Right renal cortex interstitium (tissue), 3 donors: Measurements from ENCODE around the gene COL6A2. TPM values are rescaled to one million over a fixed set of nuclear protein-coding genes. Genes with fewer than 3 reads are reported as not detected.

Experiments
- DNase-seq, 3 donors: peaks; one replicate each; pipeline ENCODE4 v3.0.0-alpha.2; 2013; ENCODE audit warnings: low read depth in 3 of 3, low spot score in 2 of 3
- polyA plus RNA-seq, 3 donors: library from polyadenylated mRNA; unstranded; fragments of 120-200 nt; gene quantifications; one replicate each; pipeline ENCODE4 v1.2.1, GENCODE V29; 2013; ENCODE audit not compliant: insufficient read length in 3 of 3

Gene COL6A2
- polyA plus RNA-seq, 3 donors = 160 to 172 (median 170) TPM

- DNase-seq = no peak
Measured at GRCh38 chr21:46111857-46112724, 14.2 kb downstream of the COL6A2 start.

GRCh38 chr21:46112725-46113215 lies 14.9 kb downstream of the COL6A2 start:
- DNase-seq = no peak

- DNase-seq = no peak
Measured at GRCh38 chr21:46113497-46114176, 15.7 kb downstream of the COL6A2 start.

- DNase-seq = no peak
Measured at GRCh38 chr21:46114963-46115362, 17.1 kb downstream of the COL6A2 start.

GRCh38 chr21:46115441-46116188 lies 17.7 kb downstream of the COL6A2 start:
- no peak for DNase-seq

DNA sequence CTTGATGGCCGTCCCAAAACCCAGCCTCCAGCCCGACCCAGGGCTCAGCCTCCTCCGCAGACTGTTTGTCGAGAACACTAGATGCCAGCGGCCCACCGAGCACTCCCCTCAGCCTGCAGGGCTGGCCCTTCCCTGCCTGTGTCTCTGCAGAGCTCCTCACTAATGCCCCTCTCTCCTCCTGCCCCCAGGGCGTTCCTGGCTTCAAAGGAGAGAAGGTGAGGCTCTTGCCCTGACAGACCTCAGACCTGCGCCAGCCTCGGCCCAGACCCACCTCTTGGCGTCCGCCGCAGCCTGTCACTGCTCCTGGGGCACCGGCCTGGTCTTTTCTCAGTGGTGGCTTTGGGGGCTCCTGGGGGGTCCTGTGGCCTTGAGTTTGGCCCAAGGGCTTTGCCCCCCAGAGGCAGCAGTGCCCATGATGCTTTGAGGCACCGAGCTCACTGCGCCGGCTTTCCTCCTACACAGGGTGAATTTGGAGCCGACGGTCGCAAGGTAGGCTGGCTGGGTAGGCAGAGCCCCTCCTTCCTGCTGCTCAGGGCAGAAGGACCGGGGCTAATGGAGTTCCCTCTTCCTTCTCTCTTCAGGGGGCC lies 18.4 kb downstream of the COL6A2 start:
- no peak for DNase-seq

DNA sequence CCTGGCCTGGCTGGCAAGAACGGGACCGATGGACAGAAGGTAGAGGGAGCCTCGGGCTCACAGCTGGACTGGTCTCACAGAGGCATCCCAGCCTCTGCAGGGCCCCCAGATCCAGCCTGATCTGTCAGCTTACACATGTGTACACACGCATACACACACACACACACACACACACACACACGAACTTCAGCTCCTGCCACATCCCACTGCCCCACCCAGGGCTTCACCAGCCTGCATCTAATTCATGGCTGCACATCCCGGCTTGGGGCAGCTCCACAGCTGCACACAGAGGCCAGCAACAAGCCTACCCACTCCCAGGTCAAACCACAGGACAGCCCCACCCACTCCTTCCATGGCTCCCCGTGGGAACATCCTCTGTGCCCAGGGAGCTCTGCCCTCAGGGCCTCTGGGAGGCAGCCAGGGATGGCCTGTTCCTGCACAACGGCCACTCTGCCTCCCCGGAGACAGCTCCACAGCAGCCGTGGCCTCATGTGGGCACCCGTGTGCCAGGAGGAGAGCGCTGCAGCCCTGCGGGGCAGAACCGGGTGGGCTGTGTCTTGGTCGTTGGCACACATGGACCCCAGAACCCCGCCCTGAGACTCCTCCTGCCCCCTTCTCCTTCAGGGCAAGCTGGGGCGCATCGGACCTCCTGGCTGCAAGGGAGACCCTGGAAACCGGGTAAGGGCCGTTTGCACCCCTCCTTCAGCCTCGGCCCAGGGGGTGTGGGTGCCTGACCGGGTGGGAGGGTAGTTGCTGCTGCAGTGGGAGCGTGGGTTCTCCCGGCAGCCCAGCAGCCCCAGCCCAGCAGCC lies 19.1 kb downstream of the COL6A2 start:
- no peak for DNase-seq

GRCh38 chr21:46117586-46118315 lies 19.8 kb downstream of the COL6A2 start:
- DNase-seq = no peak

- no peak for DNase-seq
Measured at GRCh38 chr21:46118316-46119143, 20.6 kb downstream of the COL6A2 start.

DNA sequence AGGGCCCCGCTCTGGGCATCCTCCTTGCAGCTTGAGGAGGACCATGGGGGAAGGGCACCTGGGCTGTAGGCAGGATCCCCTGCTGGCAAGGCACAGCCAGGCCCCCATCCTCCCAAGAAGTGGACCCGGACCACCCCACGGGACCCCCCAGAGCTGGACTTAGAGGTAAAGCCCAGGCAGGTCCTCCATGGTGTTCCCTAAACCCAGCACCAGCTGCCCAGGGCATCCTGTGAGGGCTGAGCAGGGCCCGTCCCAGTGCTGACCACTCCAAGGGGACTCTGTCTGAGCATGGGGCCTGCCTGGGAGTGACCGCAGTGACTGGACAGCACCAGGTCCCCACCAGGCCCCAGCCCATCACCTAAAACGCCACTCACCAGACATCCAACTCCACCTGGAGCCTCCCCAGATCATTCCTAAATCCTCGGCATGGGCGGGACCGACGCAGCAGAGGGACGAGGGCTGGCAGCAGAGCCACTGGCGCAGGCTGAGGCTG lies 21.3 kb downstream of the COL6A2 start:
- DNase-seq = no peak

- no peak for DNase-seq
Measured at GRCh38 chr21:46119637-46120271, 21.8 kb downstream of the COL6A2 start.

DNA sequence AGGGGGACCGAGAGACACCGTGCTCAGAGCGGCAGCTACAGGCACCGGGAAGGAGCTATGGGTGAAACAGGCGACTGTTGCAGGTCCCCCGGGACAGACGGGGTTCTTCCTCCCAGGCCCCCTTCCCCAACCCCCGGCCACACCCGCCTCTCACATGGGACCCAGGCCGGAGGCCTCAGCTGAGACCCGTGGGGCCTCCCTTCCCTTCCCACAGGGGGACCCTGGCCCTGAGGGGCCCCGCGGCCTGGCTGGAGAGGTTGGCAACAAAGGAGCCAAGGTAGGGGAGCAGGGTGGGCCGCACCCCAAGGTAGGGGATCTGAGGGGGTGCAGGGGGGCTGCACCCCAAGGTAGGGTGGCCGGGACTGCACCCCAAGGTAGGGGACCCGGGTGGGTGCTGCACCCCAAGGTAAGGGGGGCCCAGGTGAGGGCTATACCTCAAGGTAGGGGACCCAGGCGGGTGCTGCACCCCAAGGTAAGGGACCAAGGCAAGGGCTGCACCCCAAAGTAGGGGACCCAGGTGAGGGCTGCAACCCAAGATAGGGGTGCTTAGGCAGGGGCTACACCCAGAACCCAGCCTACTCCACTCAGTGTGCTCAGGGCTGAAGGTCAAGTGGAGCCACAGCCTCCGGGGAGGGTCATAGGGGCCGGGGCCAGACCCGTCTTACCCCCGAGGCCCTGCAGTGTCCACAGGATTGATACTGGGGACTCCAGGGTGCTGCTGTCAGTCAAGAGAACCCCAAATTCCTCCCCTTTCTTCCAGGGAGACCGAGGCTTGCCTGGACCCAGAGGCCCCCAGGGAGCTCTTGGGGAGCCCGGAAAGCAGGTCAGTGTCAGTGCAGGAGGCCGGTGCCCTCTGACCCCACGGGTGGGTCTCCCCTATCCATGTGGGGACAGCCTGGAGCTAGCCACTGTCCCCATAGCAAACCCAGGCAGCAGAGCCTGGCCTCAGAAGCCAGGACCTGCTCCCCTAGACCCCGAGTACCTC lies 22.7 kb downstream of the COL6A2 start:
- DNase-seq = no peak

DNA sequence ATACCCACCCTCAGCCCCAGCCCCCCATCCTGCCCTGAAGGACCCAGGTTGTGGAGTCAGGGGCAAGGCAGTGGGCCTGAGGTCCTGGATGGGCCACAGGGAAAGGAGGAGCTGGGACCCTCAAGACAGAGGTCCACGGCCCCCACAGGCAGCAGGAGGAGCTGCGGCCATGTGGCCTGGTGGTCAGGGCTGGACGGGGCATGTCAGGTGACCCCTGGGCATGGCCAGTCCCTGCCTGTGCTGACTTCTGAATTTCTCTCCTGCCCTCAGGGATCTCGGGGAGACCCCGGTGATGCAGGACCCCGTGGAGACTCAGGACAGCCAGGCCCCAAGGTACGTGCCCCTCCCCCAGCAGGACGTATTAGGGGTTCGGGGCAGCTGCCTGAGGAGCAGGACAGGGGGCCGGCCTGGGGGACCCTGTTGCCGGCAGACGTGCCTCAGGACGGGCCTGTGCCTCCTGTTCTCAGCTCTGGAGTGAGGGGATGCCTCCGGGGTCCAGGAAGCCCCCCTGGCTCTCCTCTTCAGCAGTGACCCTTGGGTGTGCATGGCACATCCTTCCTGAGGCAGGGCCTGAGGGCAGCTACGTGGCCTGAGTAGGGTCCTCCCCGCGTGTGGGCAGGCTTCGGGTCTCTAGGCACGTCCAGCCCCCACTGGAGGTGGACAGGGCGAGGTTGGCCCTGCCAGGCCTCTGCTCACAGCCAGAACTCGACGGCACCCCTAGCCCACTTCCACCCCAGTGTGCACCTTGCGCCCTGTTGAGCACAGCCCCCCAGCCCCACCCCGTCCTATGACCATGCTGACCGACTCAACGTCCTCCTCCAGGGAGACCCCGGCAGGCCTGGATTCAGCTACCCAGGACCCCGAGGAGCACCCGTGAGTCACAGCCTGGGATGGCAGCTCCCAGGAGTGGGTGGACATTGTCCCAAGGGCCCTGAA lies 23.6 kb downstream of the COL6A2 start:
- no peak for DNase-seq

DNA sequence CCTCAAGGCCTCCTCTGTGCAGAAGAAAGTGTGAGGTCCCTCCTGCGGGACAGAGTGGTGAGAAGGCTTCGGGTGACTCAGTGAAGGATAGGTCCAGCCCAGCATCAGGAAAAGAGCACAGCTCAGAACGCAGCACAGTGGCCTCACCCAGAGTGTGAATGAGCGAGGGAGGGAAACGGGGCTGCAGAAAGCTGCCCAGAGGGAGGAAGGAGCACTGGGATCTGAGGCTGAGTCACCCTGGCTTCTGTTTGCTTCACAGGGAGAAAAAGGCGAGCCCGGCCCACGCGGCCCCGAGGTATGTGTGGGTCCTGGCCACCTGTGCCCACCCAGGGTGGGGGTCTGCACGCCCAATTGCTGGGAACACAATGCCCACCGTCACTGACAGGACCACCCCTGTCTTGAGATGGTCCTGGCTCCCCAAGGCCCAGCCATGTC lies 24.3 kb downstream of the COL6A2 start:
- no peak for DNase-seq
